Left lung (tissue), 10 donors: ENCODE results near the gene ADRA2B. TPM values are rescaled to one million over a fixed set of nuclear protein-coding genes. Genes with fewer than 3 reads are reported as not detected.

Experiments used
- ATAC-seq: fragments of 200-7000 bp; cut with Tn5 transposase; one replicate; pipeline ENCODE4 v1.9.1; 2020; ENCODE audit warnings: moderate library complexity
- DNase-seq, 4 donors: peaks; one replicate each; pipeline ENCODE4 v3.0.0-alpha.2; 2013 to 2020
- H3K27ac ChIP-seq, 2 donors: fragments of 200-600 bp; sonication (generic) in 1 of 2; one replicate each; pipeline versions ENCODE4 v1.5.0 to v1.8.0; 2020 to 2021
- H3K27me3 ChIP-seq, 2 donors: fragments of 200-600 bp; sonication (generic) in 1 of 2; one replicate each; pipeline versions ENCODE4 v1.5.0 to v1.8.0; 2020 to 2021
- H3K36me3 ChIP-seq, 2 donors: fragments of 200-600 bp; sonication (generic) in 1 of 2; one replicate each; pipeline versions ENCODE4 v1.5.0 to v1.8.0; 2020 to 2021
- H3K4me1 ChIP-seq, 2 donors: fragments of 200-600 bp; one replicate each; pipeline ENCODE4 v1.8.0; 2021
- H3K4me3 ChIP-seq, 2 donors: fragments of 200-600 bp; sonication (generic) in 1 of 2; one replicate each; pipeline versions ENCODE4 v1.5.0 to v1.8.0; 2020 to 2021; ENCODE audit warnings: mild to moderate bottlenecking in 1 of 2
- H3K9me3 ChIP-seq, 2 donors: fragments of 200-600 bp; sonication (generic) in 1 of 2; one replicate each; pipeline versions ENCODE4 v1.5.0 to v1.8.0; 2020 to 2021
- intact Hi-C, 2 donors: fragments of 100-400 bp; cut with DNase I; formaldehyde crosslinking; loops; one replicate each; pipeline versions ENCODE4 v1.11.2 to v1.14.2; 2022
- polyA plus RNA-seq, 6 donors: library from polyadenylated mRNA; unstranded; fragments of 120-200 nt; gene quantifications; one replicate each; pipeline ENCODE4 v1.2.1, GENCODE V29; 2013; ENCODE audit not compliant: insufficient read length in 6 of 6
- total RNA-seq, 2 donors: library from RNA; stranded (reverse); fragmentation: NEBNext Ultra II Directional; extraction: Animal tissue kit (Norgen Biotek cat#: 25700); gene quantifications; one replicate each; pipeline ENCODE4 v1.2.1, GENCODE V29; 2021
- TF ChIP-seq, protein P1 (sequence below), 2 donors: fragments of 200-600 bp; sonication (generic) in 1 of 2; IDR thresholded peaks; one replicate each; pipeline versions ENCODE4 v1.5.0 to v1.8.0; 2021; ENCODE audit warnings: antibody characterized with exemption in 2 of 2
- donor health status: DM: no; HTN: yes; CAD: no.
- donor health status: DM: no; HTN: no; CAD: no.

Gene ADRA2B
- total and polyA plus RNA-seq, 8 donors = 0.20 to 2.3 (median 1.2) TPM

DNA sequence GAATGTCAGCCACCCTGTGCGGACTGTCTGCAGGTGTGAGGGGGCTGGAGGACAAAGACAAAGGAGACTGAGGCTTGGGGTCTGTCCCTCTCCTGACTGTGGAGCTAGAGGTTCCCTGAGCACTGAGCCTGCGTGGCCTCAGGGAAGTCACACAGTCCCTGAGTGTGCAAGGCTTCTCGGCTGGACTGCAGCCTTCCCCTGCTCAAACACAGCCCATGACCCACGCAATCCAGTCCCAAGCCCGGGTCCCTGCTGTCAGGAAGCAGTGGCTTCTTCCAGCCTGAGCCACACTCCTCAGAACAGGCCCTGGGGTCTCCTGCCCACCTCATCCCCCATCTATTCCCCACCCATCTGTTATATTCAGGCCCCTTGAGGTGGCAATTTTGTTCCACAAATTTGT, 19.2 kb upstream of the ADRA2B start:
- DNase-seq (peak in 1 of 4 donors; percentile 41), ATAC-seq (no peak)
- Histone ChIP-seq H3K9me3 (no peaks in the 10 kb centered on the region), H3K4me1 (no peaks in the 10 kb centered on the region), H3K36me3 (no peaks in the 10 kb centered on the region), H3K4me3 (no peak overlapping the region), H3K27me3 (peaks cover 0 to 6% of the 10 kb centered on the region in 2 donors), H3K27ac (no peak overlapping the region)
- intact Hi-C loops = no loop called here
- TF ChIP-seq, protein P1, sequence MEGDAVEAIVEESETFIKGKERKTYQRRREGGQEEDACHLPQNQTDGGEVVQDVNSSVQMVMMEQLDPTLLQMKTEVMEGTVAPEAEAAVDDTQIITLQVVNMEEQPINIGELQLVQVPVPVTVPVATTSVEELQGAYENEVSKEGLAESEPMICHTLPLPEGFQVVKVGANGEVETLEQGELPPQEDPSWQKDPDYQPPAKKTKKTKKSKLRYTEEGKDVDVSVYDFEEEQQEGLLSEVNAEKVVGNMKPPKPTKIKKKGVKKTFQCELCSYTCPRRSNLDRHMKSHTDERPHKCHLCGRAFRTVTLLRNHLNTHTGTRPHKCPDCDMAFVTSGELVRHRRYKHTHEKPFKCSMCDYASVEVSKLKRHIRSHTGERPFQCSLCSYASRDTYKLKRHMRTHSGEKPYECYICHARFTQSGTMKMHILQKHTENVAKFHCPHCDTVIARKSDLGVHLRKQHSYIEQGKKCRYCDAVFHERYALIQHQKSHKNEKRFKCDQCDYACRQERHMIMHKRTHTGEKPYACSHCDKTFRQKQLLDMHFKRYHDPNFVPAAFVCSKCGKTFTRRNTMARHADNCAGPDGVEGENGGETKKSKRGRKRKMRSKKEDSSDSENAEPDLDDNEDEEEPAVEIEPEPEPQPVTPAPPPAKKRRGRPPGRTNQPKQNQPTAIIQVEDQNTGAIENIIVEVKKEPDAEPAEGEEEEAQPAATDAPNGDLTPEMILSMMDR (IDR thresholded peaks at IDR 0.05) = no peak

GRCh38 chr2:96135171-96135570, 18.8 kb upstream of the ADRA2B start:
- Histone ChIP-seq H3K4me1 (no peaks in the 10 kb centered on the region), H3K27ac (no peak overlapping the region), H3K36me3 (no peaks in the 10 kb centered on the region), H3K9me3 (no peaks in the 10 kb centered on the region), H3K27me3 (peaks cover 0 to 6% of the 10 kb centered on the region in 2 donors), H3K4me3 (no peak overlapping the region)
- intact Hi-C loops = no loop called here
- TF ChIP-seq, protein P1 (IDR thresholded peaks at IDR 0.05) = no peak
- DNase-seq = peak in 1 of 4 donors; percentile 50
- ATAC-seq = no peak

GRCh38 chr2:96134421-96134820, 18.1 kb upstream of the ADRA2B start:
- ATAC-seq = no peak
- intact Hi-C loops = no loop called here
- Histone ChIP-seq H3K4me3 (no peak overlapping the region), H3K27me3 (peaks cover 0 to 6% of the 10 kb centered on the region in 2 donors), H3K9me3 (no peaks in the 10 kb centered on the region), H3K4me1 (no peaks in the 10 kb centered on the region), H3K36me3 (no peaks in the 10 kb centered on the region), H3K27ac (no peak overlapping the region)
- TF ChIP-seq, protein P1 (IDR thresholded peaks at IDR 0.05) = no peak
- peak in 1 of 4 donors; percentile 61 for DNase-seq

- TF ChIP-seq, protein P1 (IDR thresholded peaks at IDR 0.05) = no peak
- intact Hi-C loops = no loop called here
- ATAC-seq = no peak
Observed at GRCh38 chr2:96131813-96132745, 15.7 kb upstream of the ADRA2B start.

DNA sequence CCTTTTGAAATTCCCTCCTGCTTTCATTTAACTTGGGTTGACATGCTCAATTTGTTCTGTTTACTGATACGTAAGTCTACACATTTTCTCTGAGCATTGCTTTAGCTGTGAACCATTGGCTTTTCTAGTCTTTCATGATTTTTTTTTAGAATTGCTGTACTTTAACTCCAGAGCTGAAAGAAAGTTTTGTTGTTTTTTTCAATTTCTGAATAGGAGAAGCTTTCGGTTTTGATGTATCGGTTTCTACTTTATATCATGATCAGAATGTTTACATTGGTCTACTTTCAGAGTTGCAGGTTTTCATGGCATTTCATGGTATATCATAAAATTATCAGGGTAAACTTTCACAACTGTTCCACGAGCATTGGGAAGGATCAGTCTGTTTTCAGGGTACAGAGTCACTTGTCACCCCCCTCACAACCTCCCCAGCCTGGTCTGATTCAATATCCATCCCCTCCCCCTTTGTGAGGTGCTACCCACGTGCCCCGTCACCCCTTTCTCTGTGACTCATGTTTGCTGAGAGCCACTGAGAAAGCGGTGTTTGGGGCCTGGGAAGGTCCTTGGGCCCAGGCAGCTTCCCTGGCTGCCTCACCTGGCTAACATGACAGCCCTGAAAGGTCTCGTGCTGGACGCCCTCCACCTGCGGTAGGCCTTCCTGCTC, 14.9 kb upstream of the ADRA2B start:
- ATAC-seq (no peak), DNase-seq (peak in 1 of 4 donors; percentile 23)
- Histone ChIP-seq H3K36me3 (no peaks in the 10 kb centered on the region), H3K4me3 (no peak overlapping the region), H3K4me1 (no peaks in the 10 kb centered on the region), H3K27ac (no peak overlapping the region), H3K9me3 (no peaks in the 10 kb centered on the region), H3K27me3 (no peaks in the 10 kb centered on the region)
- TF ChIP-seq, protein P1 (IDR thresholded peaks at IDR 0.05) = no peak
- intact Hi-C loops = no loop called here

More at GRCh38 chr2:96131813-96132745, 15.7 kb upstream of the ADRA2B start:
- peak in 1 of 4 donors; percentile 53 for DNase-seq
- H3K27me3 ChIP-seq = no peaks in the 10 kb centered on the region
- no peaks in the 10 kb centered on the region for H3K4me1 ChIP-seq
- H3K4me3 ChIP-seq = no peak overlapping the region
- H3K27ac ChIP-seq = no peak overlapping the region
- no peaks in the 10 kb centered on the region for H3K9me3 ChIP-seq
- H3K36me3 ChIP-seq = no peaks in the 10 kb centered on the region
